C4-2B (cell line): Measurements from ENCODE around the gene DOCK10.

ENCODE experiments used
- ZFX ChIP-seq: fragments of 450-650 bp; IDR thresholded peaks from 2 replicates; pipeline ENCODE4 v1.6.1; 2017
- TF ChIP-seq, protein P1 (sequence below): fragments of 450-650 bp; conservative IDR thresholded peaks from 2 replicates; pipeline ENCODE4 v1.5.1; 2017; ENCODE audit warnings: mild to moderate bottlenecking

DNA sequence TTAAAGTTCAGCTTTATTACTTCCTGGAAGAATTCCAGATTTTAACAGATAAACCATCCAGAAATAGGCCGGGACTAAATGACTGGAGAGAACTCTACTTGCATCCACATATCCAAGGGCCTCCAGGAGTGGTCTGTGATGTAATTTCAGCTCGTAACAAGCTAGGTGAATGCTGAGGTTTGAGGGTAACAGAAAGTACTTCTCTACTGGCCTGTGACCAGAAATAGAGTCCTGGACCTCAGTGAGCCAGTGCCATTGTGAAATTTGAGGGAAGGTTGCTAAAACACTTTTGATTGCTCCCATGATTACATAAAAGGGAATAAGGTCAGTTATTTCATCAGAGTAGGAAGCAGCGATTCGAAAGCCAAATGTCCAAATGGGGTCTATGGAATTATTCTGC, 158.1 kb downstream of the DOCK10 start:
- TF ChIP-seq, protein P1, sequence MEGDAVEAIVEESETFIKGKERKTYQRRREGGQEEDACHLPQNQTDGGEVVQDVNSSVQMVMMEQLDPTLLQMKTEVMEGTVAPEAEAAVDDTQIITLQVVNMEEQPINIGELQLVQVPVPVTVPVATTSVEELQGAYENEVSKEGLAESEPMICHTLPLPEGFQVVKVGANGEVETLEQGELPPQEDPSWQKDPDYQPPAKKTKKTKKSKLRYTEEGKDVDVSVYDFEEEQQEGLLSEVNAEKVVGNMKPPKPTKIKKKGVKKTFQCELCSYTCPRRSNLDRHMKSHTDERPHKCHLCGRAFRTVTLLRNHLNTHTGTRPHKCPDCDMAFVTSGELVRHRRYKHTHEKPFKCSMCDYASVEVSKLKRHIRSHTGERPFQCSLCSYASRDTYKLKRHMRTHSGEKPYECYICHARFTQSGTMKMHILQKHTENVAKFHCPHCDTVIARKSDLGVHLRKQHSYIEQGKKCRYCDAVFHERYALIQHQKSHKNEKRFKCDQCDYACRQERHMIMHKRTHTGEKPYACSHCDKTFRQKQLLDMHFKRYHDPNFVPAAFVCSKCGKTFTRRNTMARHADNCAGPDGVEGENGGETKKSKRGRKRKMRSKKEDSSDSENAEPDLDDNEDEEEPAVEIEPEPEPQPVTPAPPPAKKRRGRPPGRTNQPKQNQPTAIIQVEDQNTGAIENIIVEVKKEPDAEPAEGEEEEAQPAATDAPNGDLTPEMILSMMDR: no peak
- no peak for TF ChIP-seq ZFX
